ENCODE results near the gene HOXC11. TPM values are rescaled to one million over a fixed set of nuclear protein-coding genes. Genes with fewer than 3 reads are reported as not detected.

Gene HOXC11
- total RNA-seq, 1 experiment from 2014 or later = 2.2 TPM

GRCh38 chr12:54001283-54002187 is 28.6 kb downstream of the HOXC11 start:
- Histone ChIP-seq H3K36me3 (ENCODE audit: control insufficient read depth, insufficient read depth, low read length) (no peaks in the 10 kb centered on the region), H3K27me3 (replicated peaks; ENCODE audit: control insufficient read depth, insufficient read depth, low read length) (no peaks in the 10 kb centered on the region), H3K4me3 (ENCODE audit: low read depth, low read length) (no peak overlapping the region), H3K4me1 (peaks cover 12% of the 10 kb centered on the region), H3K9me3 (no peaks in the 10 kb centered on the region)
- H3K9me3 Mint-ChIP-seq (ENCODE audit: unreplicated experiment) = no peaks in the 10 kb centered on the region
- no peak overlapping the region for H3K4me3 Mint-ChIP-seq (ENCODE audit: unreplicated experiment)
- H3K4me1 Mint-ChIP-seq (ENCODE audit: low read depth, unreplicated experiment) = peaks cover 7% of the 10 kb centered on the region
- no TSS peak for BruUV-seq (replicated peaks)
- intact Hi-C loops (cut with micrococcal nuclease; ENCODE audit: unreplicated experiment) = no loop called here
- no peak for DNase-seq
- ChIA-PET POLR2A (no interaction called here), CTCF (interaction anchor here (1.1 kb wide), 1 partner anchor 200 kb away, joined by 3 read pairs; no protein-coding TSS in a partner anchor)
- no peaks in the 10 kb centered on the region for H3K27me3 Mint-ChIP-seq (ENCODE audit: insufficient read depth, unreplicated experiment)
- TF ChIP-seq CTCF (IDR thresholded peaks at IDR 0.05; ENCODE audit: insufficient read depth in 1 of 2, low read depth in 1 of 2, low read length in 1 of 2, severe bottlenecking in 1 of 2, unreplicated experiment in 1 of 2) = no peak
- H3K27ac Mint-ChIP-seq (ENCODE audit: unreplicated experiment) = no peak overlapping the region
- no peaks in the 10 kb centered on the region for H3K36me3 Mint-ChIP-seq (ENCODE audit: insufficient read depth, unreplicated experiment)

GRCh38 chr12:54002278-54002914 is 29.5 kb downstream of the HOXC11 start:
- H3K27me3 Mint-ChIP-seq (ENCODE audit: insufficient read depth, unreplicated experiment) = no peaks in the 10 kb centered on the region
- no peaks in the 10 kb centered on the region for H3K36me3 ChIP-seq (ENCODE audit: control insufficient read depth, insufficient read depth, low read length)
- H3K36me3 Mint-ChIP-seq (ENCODE audit: insufficient read depth, unreplicated experiment) = no peaks in the 10 kb centered on the region
- ChIA-PET POLR2A (no interaction called here), CTCF (no interaction called here)
- TF ChIP-seq CTCF (IDR thresholded peaks at IDR 0.05; ENCODE audit: insufficient read depth in 1 of 2, low read depth in 1 of 2, low read length in 1 of 2, severe bottlenecking in 1 of 2, unreplicated experiment in 1 of 2) = no peak
- intact Hi-C loops (cut with micrococcal nuclease; ENCODE audit: unreplicated experiment) = no loop called here
- no peak overlapping the region for H3K4me3 ChIP-seq (ENCODE audit: low read depth, low read length)
- no peak for DNase-seq
- H3K4me1 Mint-ChIP-seq (ENCODE audit: low read depth, unreplicated experiment) = peaks cover 7% of the 10 kb centered on the region
- H3K9me3 ChIP-seq = no peaks in the 10 kb centered on the region
- H3K4me3 Mint-ChIP-seq (ENCODE audit: unreplicated experiment) = no peak overlapping the region
- H3K9me3 Mint-ChIP-seq (ENCODE audit: unreplicated experiment) = no peaks in the 10 kb centered on the region
- H3K27me3 ChIP-seq (replicated peaks; ENCODE audit: control insufficient read depth, insufficient read depth, low read length) = no peaks in the 10 kb centered on the region
- peaks cover 17% of the 10 kb centered on the region for H3K4me1 ChIP-seq
- no TSS peak for BruUV-seq (replicated peaks)
- no peak overlapping the region for H3K27ac Mint-ChIP-seq (ENCODE audit: unreplicated experiment)

GRCh38 chr12:54002915-54003389 is 30.0 kb downstream of the HOXC11 start:
- ChIA-PET POLR2A (no interaction called here), CTCF (no interaction called here)
- H3K36me3 Mint-ChIP-seq (ENCODE audit: insufficient read depth, unreplicated experiment) = no peaks in the 10 kb centered on the region
- no TSS peak for BruUV-seq (replicated peaks)
- no peaks in the 10 kb centered on the region for H3K9me3 Mint-ChIP-seq (ENCODE audit: unreplicated experiment)
- intact Hi-C loops (cut with micrococcal nuclease; ENCODE audit: unreplicated experiment) = no loop called here
- peaks cover 7% of the 10 kb centered on the region for H3K4me1 Mint-ChIP-seq (ENCODE audit: low read depth, unreplicated experiment)
- TF ChIP-seq CTCF (IDR thresholded peaks at IDR 0.05; ENCODE audit: insufficient read depth in 1 of 2, low read depth in 1 of 2, low read length in 1 of 2, severe bottlenecking in 1 of 2, unreplicated experiment in 1 of 2) = no peak
- H3K27me3 Mint-ChIP-seq (ENCODE audit: insufficient read depth, unreplicated experiment) = no peaks in the 10 kb centered on the region
- DNase-seq = no peak
- H3K36me3 ChIP-seq (ENCODE audit: control insufficient read depth, insufficient read depth, low read length) = no peaks in the 10 kb centered on the region
- no peak overlapping the region for H3K27ac Mint-ChIP-seq (ENCODE audit: unreplicated experiment)
- no peaks in the 10 kb centered on the region for H3K27me3 ChIP-seq (replicated peaks; ENCODE audit: control insufficient read depth, insufficient read depth, low read length)
- H3K9me3 ChIP-seq = no peaks in the 10 kb centered on the region
- no peak overlapping the region for H3K4me3 ChIP-seq (ENCODE audit: low read depth, low read length)
- H3K4me3 Mint-ChIP-seq (ENCODE audit: unreplicated experiment) = no peak overlapping the region
- H3K4me1 ChIP-seq = peaks cover 23% of the 10 kb centered on the region
